Measurements from ENCODE around the gene CLEC18C. TPM values are rescaled to one million over a fixed set of nuclear protein-coding genes. Genes with fewer than 3 reads are reported as not detected.
"Not testable (repeated sequence)": the region's sequence is repeated elsewhere in the genome, so short reads cannot be mapped to it uniquely, and the experiment has no call there.

The CLEC18C gene
- polyA plus RNA-seq, 2 donors, result 0.36 to 0.53 TPM

- not testable (repeated sequence) for H3K4me3 ChIP-seq (ENCODE audit: low read depth in 1 of 2, low read length in 2 of 2); H3K27me3 ChIP-seq (ENCODE audit: control insufficient read depth in 1 of 2, insufficient read depth in 2 of 2, low read length in 2 of 2); H3K9me3 ChIP-seq (ENCODE audit: control insufficient read depth in 2 of 2, insufficient read depth in 1 of 2, low read depth in 1 of 2, low read length in 1 of 2); H3K4me1 ChIP-seq (ENCODE audit: control insufficient read depth in 2 of 2, insufficient read depth in 2 of 2, low read length in 1 of 2); H3K27ac ChIP-seq (ENCODE audit: low read depth in 2 of 2, low read length in 1 of 2); H3K36me3 ChIP-seq (ENCODE audit: control insufficient read depth in 2 of 2, insufficient read depth in 2 of 2, low read length in 1 of 2)
Observed at GRCh38 chr16:70226024-70226423, 52.4 kb downstream of the CLEC18C start.

- H3K36me3 ChIP-seq (ENCODE audit: control insufficient read depth in 2 of 2, insufficient read depth in 2 of 2, low read length in 1 of 2); H3K27ac ChIP-seq (ENCODE audit: low read depth in 2 of 2, low read length in 1 of 2); H3K9me3 ChIP-seq (ENCODE audit: control insufficient read depth in 2 of 2, insufficient read depth in 1 of 2, low read depth in 1 of 2, low read length in 1 of 2); H3K4me3 ChIP-seq (ENCODE audit: low read depth in 1 of 2, low read length in 2 of 2); H3K4me1 ChIP-seq (ENCODE audit: control insufficient read depth in 2 of 2, insufficient read depth in 2 of 2, low read length in 1 of 2); H3K27me3 ChIP-seq (ENCODE audit: control insufficient read depth in 1 of 2, insufficient read depth in 2 of 2, low read length in 2 of 2): not testable (repeated sequence)
- WGBS, 2 donors, result 77 to 86% methylated on average over 2 of the region's 3 CpGs
Observed at GRCh38 chr16:70231831-70232230, 58.2 kb downstream of the CLEC18C start.

Other genes with a start within 250 kb of the CLEC18C start
- gene CLEC18A, start 222.5 kb upstream of the CLEC18C start, polyA plus RNA-seq, result 1 to 10 TPM in 1 of 2 donors, under 1 TPM in 1; 0.92 to 1.4 TPM
- 1 to 10 TPM; 3.7 to 5.2 TPM for gene PDPR, start 59.5 kb upstream of the CLEC18C start, polyA plus RNA-seq
- 1 to 10 TPM; 6.9 to 7.0 TPM for gene EXOSC6, start 78.2 kb downstream of the CLEC18C start, polyA plus RNA-seq
- gene AARS1, start 115.7 kb downstream of the CLEC18C start, polyA plus RNA-seq, result 10 to 100 TPM; 12.9 to 27.8 TPM
- 10 to 100 TPM; 14.8 to 18.2 TPM for gene DDX19B, start 125.4 kb downstream of the CLEC18C start, polyA plus RNA-seq
- gene DDX19A, start 173.1 kb downstream of the CLEC18C start, polyA plus RNA-seq, result 10 to 100 TPM in 1 of 2 donors, 1 to 10 TPM in 1; 9.7 to 21.5 TPM